Prostate gland (tissue), 2 donors: ENCODE data around the gene LCE7A. TPM values are rescaled to one million over a fixed set of nuclear protein-coding genes. Genes with fewer than 3 reads are reported as not detected.

ENCODE experiments used
- DNase-seq: peaks from one replicate; pipeline ENCODE4 v3.0.0-alpha.2; 2019; ENCODE audit warnings: low spot score
- H3K27ac ChIP-seq, 2 donors: fragments of 200-600 bp; sonication (generic); 2 replicates each; pipeline ENCODE4 v1.5.1; 2017 to 2019
- H3K27me3 ChIP-seq: fragments of 200-600 bp; sonication (generic); replicated peaks from 2 replicates; pipeline ENCODE4 v1.5.1; 2019; ENCODE audit not compliant: insufficient read depth
- H3K36me3 ChIP-seq, 2 donors: fragments of 200-600 bp; sonication (generic); 1 replicate in 1 of 2; 2 replicates in 1 of 2; pipeline versions ENCODE4 v1.5.1 to v1.8.1; 2017 to 2019
- H3K4me1 ChIP-seq: fragments of 200-600 bp; sonication (generic); replicated peaks from 2 replicates; pipeline ENCODE4 v1.5.1; 2019
- H3K4me3 ChIP-seq, 2 donors: fragments of 200-600 bp; sonication (generic); 2 replicates each; pipeline ENCODE4 v1.5.1; 2017 to 2019
- H3K9me3 ChIP-seq: fragments of 200-600 bp; sonication (generic); 2 replicates; pipeline ENCODE4 v1.5.1; 2017
- POLR2A ChIP-seq: fragments of 450-650 bp; IDR thresholded peaks from one replicate; pipeline ENCODE4 v1.6.1; 2016; ENCODE audit warnings: antibody characterized with exemption, mild to moderate bottlenecking
- POLR2AphosphoS5 ChIP-seq: sonication (generic); formaldehyde crosslinking; IDR thresholded peaks from one replicate; pipeline ENCODE4 v1.6.1; 2017; ENCODE audit warnings: antibody characterized with exemption
- WGBS: methylation state at CpG from one replicate; pipeline ENCODE4 v1.1.5; 2018; 5-methylcytosine and 5-hydroxymethylcytosine counted together
- intact Hi-C: fragments of 100-400 bp; cut with DNase I; formaldehyde crosslinking; loops from one replicate; pipeline ENCODE4 v1.14.2; 2022
- total RNA-seq, 2 donors: library from RNA; depleted of rRNA; stranded (reverse); fragments of >200 nt; gene quantifications; one replicate each; pipeline ENCODE4 v1.1.0, GENCODE V29; 2016
- TF ChIP-seq, protein P1 (sequence below), 4 experiments: fragments of 200-600 bp in 2 of 4; fragments of 450-650 bp in 2 of 4; sonication (generic) in 2 of 4; IDR thresholded peaks; 1 replicate in 3 of 4; 2 replicates in 1 of 4; pipeline ENCODE4 v1.5.1; 2016 to 2019; ENCODE audit warnings: antibody characterized with exemption in 4 of 4, mild to moderate bottlenecking in 2 of 4, moderate library complexity in 2 of 4

LCE7A gene
- total RNA-seq, 2 donors from 2014 or later, result not detected

DNA sequence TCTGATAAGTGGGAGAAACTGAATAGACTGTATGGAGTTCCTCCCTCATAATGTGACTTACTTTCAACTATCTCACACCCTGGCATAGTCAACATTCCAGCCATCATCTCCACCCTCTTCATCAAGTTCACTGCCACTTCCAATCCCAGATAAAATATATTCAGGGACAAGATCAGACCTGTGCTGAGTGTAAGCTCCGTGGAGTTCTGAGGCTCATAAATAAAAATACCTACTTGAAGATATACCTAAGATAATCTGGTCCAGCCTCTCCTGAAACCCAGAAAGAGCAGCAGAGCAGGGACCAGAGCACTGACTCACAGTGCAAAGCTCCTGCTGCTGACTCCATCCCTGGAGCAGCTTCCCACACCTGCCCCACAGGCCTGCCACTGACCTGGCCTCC, 1.7 kb upstream of the LCE7A start:
- Histone ChIP-seq H3K36me3 (no peaks in the 10 kb centered on the region), H3K4me3 (no peak overlapping the region), H3K4me1 (no peaks in the 10 kb centered on the region), H3K27me3 (peaks cover 2% of the 10 kb centered on the region), H3K27ac (no peak overlapping the region), H3K9me3 (no peaks in the 10 kb centered on the region)
- intact Hi-C loops, result no loop called here
- 45% methylated on average over 1 of the region's 1 CpG for WGBS
- no peak for DNase-seq
- TF ChIP-seq POLR2A (no peak), POLR2AphosphoS5 (no peak)
- TF ChIP-seq, protein P1, sequence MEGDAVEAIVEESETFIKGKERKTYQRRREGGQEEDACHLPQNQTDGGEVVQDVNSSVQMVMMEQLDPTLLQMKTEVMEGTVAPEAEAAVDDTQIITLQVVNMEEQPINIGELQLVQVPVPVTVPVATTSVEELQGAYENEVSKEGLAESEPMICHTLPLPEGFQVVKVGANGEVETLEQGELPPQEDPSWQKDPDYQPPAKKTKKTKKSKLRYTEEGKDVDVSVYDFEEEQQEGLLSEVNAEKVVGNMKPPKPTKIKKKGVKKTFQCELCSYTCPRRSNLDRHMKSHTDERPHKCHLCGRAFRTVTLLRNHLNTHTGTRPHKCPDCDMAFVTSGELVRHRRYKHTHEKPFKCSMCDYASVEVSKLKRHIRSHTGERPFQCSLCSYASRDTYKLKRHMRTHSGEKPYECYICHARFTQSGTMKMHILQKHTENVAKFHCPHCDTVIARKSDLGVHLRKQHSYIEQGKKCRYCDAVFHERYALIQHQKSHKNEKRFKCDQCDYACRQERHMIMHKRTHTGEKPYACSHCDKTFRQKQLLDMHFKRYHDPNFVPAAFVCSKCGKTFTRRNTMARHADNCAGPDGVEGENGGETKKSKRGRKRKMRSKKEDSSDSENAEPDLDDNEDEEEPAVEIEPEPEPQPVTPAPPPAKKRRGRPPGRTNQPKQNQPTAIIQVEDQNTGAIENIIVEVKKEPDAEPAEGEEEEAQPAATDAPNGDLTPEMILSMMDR (IDR thresholded peaks at IDR 0.05), result no peak

DNA sequence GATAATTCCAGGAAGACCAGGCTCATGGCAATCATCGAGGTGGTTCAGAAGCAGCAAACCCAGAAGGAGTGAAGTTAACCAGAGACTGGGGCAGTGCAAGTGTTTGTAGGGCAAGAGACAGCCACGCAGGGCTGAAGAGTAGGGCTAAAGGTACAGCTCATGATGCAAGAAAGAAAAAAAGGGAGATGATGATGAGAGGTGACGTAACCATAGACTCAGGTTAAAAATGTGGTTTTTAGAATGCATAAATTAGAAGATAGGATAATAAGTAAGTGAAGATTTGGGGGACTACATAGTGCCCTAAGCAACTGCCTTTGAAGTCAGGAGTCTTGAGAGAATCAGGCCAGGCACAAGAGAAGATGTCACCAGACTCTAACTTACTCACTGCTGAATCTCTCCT, 333 bp downstream of the LCE7A start:
- Histone ChIP-seq H3K27me3 (peaks cover 2% of the 10 kb centered on the region), H3K27ac (no peak overlapping the region), H3K4me3 (no peak overlapping the region), H3K4me1 (no peaks in the 10 kb centered on the region), H3K9me3 (no peaks in the 10 kb centered on the region), H3K36me3 (no peaks in the 10 kb centered on the region)
- intact Hi-C loops, result no loop called here
- no peak for DNase-seq
- WGBS, result 88% methylated on average over 3 of the region's 3 CpGs
- TF ChIP-seq, protein P1 (IDR thresholded peaks at IDR 0.05), result no peak
- no peak for TF ChIP-seq POLR2A
- no peak for TF ChIP-seq POLR2AphosphoS5

DNA sequence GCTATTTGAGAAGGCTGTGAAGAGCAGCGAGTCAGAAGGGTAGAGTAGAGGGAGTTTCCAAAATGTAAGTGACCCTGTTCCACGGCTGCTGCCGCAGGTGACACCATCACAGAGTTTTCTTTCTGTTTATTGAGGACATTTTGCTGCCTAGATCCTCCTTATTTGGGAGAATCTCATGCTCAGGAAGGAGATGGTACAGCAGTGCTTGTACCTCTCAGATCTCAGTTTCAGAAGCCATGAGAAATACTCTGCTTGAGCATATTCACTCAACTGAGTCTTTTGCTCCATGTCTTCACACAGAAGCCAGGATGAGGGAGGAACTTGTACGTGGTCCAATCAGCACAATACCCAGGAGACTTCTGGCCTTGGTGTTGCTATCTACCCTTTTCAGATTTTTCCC, 1.6 kb downstream of the LCE7A start:
- intact Hi-C loops, result no loop called here
- 87% methylated on average over 4 of the region's 4 CpGs for WGBS
- Histone ChIP-seq H3K27ac (no peak overlapping the region), H3K4me1 (no peaks in the 10 kb centered on the region), H3K4me3 (no peak overlapping the region), H3K9me3 (no peaks in the 10 kb centered on the region), H3K27me3 (peaks cover 2% of the 10 kb centered on the region), H3K36me3 (no peaks in the 10 kb centered on the region)
- DNase-seq, result no peak
- TF ChIP-seq, protein P1 (IDR thresholded peaks at IDR 0.05), result no peak
- TF ChIP-seq POLR2AphosphoS5, result no peak
- TF ChIP-seq POLR2A, result no peak

DNA sequence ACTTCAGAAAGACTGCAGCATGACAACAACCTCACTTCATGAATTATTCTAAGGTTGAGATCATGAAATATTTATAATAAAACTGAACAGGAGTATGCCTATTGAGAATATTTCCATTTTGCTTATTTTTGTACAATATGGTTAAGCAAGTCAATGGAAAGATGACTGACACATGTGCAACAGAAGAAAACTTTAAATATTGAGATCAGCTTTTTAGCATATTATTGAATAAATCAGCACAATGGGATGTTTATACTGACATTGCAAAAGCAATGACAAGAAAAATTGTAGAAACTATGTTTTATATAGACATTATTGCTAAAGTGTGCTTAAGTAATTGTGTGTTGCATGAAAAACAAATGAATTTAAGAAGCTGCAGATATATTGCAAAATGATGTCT, 4.6 kb downstream of the LCE7A start:
- no peak overlapping the region for H3K4me3 ChIP-seq
- H3K27ac ChIP-seq, result no peak overlapping the region
- H3K4me1 ChIP-seq, result no peaks in the 10 kb centered on the region
- H3K9me3 ChIP-seq, result no peaks in the 10 kb centered on the region
- no peaks in the 10 kb centered on the region for H3K27me3 ChIP-seq
- no peaks in the 10 kb centered on the region for H3K36me3 ChIP-seq
- DNase-seq, result no peak
- intact Hi-C loops, result no loop called here
- TF ChIP-seq, protein P1 (IDR thresholded peaks at IDR 0.05), result no peak
- TF ChIP-seq POLR2A, result no peak
- no peak for TF ChIP-seq POLR2AphosphoS5

DNA sequence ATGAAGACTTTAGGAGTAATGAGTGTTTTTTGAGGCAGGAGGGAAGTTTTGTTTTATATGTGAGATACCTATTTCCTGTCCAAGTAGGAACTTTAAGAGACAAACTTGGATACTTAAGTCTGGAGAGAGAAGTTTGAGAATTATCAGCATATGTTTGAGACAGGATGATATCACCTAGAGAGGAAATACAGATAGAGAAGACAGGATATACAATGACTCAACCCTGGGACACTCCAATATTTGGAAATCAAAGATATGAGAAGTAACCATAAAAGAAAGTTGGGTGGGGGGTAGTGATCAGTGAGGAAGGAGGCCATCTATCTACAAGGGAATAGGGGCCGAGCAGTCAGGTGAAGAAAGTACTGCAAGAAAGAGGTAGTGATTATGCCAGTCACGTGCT, 6.5 kb downstream of the LCE7A start:
- 70% methylated on average over 2 of the region's 2 CpGs for WGBS

More for the DNA sequence above, 6.5 kb downstream of the LCE7A start:
- no peaks in the 10 kb centered on the region for H3K4me1 ChIP-seq
- H3K36me3 ChIP-seq, result no peaks in the 10 kb centered on the region
- H3K4me3 ChIP-seq, result no peak overlapping the region
- no peak overlapping the region for H3K27ac ChIP-seq
- intact Hi-C loops, result no loop called here
- TF ChIP-seq, protein P1 (IDR thresholded peaks at IDR 0.05), result no peak
- TF ChIP-seq POLR2AphosphoS5 (no peak), POLR2A (no peak)
- no peak for DNase-seq
- H3K9me3 ChIP-seq, result no peaks in the 10 kb centered on the region
- H3K27me3 ChIP-seq, result no peaks in the 10 kb centered on the region
